ENCODE measurements around the gene RNF180. TPM values are rescaled to one million over a fixed set of nuclear protein-coding genes. Genes with fewer than 3 reads are reported as not detected.
"Not testable (repeated sequence)": the region's sequence is repeated elsewhere in the genome, so short reads cannot be mapped to it uniquely, and the experiment has no call there.

RNF180 gene
- total RNA-seq, 3 donors from 2014 or later: not detected

DNA sequence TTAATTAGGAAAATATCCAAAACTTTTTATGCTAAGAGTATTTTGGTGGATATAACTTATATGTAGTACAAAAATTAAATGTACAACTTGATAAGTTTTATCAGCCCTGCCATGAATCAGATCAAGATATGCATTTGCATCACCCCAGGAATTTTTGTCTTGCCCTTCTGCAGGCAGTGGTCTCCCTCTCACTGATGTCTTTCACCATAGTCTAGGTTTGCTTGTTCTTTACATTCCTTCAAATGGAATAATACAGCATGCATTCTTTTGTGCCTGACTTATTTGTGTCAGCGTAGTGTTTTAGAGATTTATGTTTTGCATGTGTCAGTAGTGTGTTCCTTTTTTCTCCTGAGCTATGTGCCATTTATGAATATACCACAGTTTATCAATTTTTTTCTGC is 36.4 kb downstream of the RNF180 start:
- H3K9me3 Mint-ChIP-seq: no peaks in the 10 kb centered on the region

DNA sequence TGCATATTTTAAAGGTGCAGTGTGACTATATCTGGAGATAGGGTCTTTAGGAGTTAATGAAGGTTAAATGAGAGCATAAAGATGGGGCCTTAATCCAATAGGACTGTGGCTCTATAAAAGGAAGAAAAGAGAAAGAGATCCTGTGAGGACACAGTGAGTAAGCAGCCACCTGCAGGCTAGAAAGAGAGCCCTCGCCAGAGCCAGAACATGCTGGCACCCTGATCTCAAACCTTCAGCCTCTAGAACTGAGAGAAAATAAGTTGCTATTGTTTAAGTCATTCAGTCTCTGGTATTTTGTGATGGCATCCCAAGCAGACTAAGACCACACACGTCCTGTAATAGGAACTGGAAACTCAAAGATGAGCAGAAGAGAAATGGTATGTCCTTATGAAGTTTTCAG is 41.0 kb downstream of the RNF180 start:
- no peaks in the 10 kb centered on the region for H3K4me1 Mint-ChIP-seq (ENCODE audit: low read depth)
- ATAC-seq (no peak), DNase-seq (no peak)
- no peaks in the 10 kb centered on the region for H3K36me3 Mint-ChIP-seq (ENCODE audit: insufficient read depth)
- peaks cover 2% of the 10 kb centered on the region for H3K27me3 Mint-ChIP-seq (ENCODE audit: low read depth)
- H3K4me3 Mint-ChIP-seq: no peak overlapping the region
- no peaks in the 10 kb centered on the region for H3K9me3 Mint-ChIP-seq

More for the DNA sequence above, 36.4 kb downstream of the RNF180 start:
- ATAC-seq: no peak
- Mint-ChIP-seq H3K36me3 (ENCODE audit: insufficient read depth) (no peaks in the 10 kb centered on the region), H3K4me3 (no peak overlapping the region), H3K4me1 (ENCODE audit: low read depth) (no peaks in the 10 kb centered on the region), H3K27me3 (ENCODE audit: low read depth) (peaks cover 2% of the 10 kb centered on the region)
- no peak for DNase-seq

DNA sequence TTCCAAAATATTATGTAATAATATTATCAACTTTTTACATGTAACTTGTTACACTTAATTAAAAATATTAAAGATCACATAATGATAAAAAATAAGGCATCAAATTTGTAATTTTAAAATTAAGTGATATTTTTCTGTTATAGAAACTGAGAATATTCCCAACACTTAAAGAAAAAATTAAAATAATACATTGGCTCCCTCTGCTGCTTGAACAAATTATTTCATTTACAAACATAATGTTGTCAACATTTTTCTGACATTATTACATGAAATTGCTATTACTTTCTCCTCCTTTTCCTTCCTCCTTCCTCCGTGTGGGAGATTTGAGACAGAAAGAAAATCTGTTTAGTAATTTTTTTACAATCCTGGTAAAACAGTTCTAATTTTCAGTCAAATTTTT is 42.3 kb downstream of the RNF180 start:
- H3K4me3 Mint-ChIP-seq: no peak overlapping the region
- H3K4me1 Mint-ChIP-seq (ENCODE audit: low read depth): no peaks in the 10 kb centered on the region
- H3K9me3 Mint-ChIP-seq: no peaks in the 10 kb centered on the region
- DNase-seq (no peak), ATAC-seq (no peak)
- H3K36me3 Mint-ChIP-seq (ENCODE audit: insufficient read depth): no peaks in the 10 kb centered on the region
- peaks cover 2% of the 10 kb centered on the region for H3K27me3 Mint-ChIP-seq (ENCODE audit: low read depth)

- DNase-seq (no peak), ATAC-seq (no peak)
- H3K36me3 Mint-ChIP-seq (ENCODE audit: insufficient read depth): no peaks in the 10 kb centered on the region
- no peaks in the 10 kb centered on the region for H3K9me3 Mint-ChIP-seq
- no peaks in the 10 kb centered on the region for H3K4me1 Mint-ChIP-seq (ENCODE audit: low read depth)
- no peak overlapping the region for H3K4me3 Mint-ChIP-seq
- peaks cover 2% of the 10 kb centered on the region for H3K27me3 Mint-ChIP-seq (ENCODE audit: low read depth)
Observed at GRCh38 chr5:64209353-64209752, 43.7 kb downstream of the RNF180 start.

- Mint-ChIP-seq H3K4me1 (ENCODE audit: low read depth) (no peaks in the 10 kb centered on the region), H3K27me3 (ENCODE audit: low read depth) (no peaks in the 10 kb centered on the region), H3K36me3 (ENCODE audit: insufficient read depth) (no peaks in the 10 kb centered on the region), H3K9me3 (no peaks in the 10 kb centered on the region), H3K4me3 (no peak overlapping the region)
- ATAC-seq (no peak), DNase-seq (no peak)
Observed at GRCh38 chr5:64210866-64211265, 45.2 kb downstream of the RNF180 start.

DNA sequence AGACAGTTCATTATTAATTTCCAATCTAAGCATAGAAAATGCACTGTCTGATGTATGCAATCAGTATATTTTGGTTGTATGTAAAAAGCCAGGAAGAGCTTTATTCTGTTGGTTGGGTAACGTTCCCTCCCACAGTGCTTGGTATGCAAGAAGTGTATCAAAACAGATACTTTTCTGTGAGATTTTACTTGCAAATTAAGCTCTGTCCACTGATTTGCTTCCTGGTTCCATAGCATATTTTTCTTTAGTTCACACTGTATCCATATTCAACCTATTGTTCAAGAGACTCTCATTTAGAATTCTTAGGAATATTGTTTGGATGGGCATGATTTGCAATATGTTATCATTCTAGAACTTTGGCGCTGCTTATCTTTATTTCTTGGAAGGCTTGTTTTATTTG is 47.4 kb downstream of the RNF180 start:
- no peaks in the 10 kb centered on the region for H3K9me3 Mint-ChIP-seq

GRCh38 chr5:64213531-64213930 is 47.9 kb downstream of the RNF180 start:
- Mint-ChIP-seq H3K36me3 (ENCODE audit: insufficient read depth) (no peaks in the 10 kb centered on the region), H3K4me3 (no peak overlapping the region), H3K4me1 (ENCODE audit: low read depth) (no peaks in the 10 kb centered on the region), H3K9me3 (no peaks in the 10 kb centered on the region), H3K27me3 (ENCODE audit: low read depth) (no peaks in the 10 kb centered on the region)
- ATAC-seq: no peak
- no peak for DNase-seq

More for the DNA sequence above, 47.4 kb downstream of the RNF180 start:
- Mint-ChIP-seq H3K36me3 (ENCODE audit: insufficient read depth) (no peaks in the 10 kb centered on the region), H3K4me1 (ENCODE audit: low read depth) (no peaks in the 10 kb centered on the region), H3K27me3 (ENCODE audit: low read depth) (no peaks in the 10 kb centered on the region), H3K4me3 (no peak overlapping the region)
- ATAC-seq (no peak), DNase-seq (no peak)

- Mint-ChIP-seq H3K4me1 (ENCODE audit: low read depth) (no peaks in the 10 kb centered on the region), H3K9me3 (no peaks in the 10 kb centered on the region), H3K36me3 (ENCODE audit: insufficient read depth) (no peaks in the 10 kb centered on the region), H3K27me3 (ENCODE audit: low read depth) (no peaks in the 10 kb centered on the region), H3K4me3 (no peak overlapping the region)
- ATAC-seq (no peak), DNase-seq (no peak)
Observed at GRCh38 chr5:64214132-64214531, 48.5 kb downstream of the RNF180 start.

DNA sequence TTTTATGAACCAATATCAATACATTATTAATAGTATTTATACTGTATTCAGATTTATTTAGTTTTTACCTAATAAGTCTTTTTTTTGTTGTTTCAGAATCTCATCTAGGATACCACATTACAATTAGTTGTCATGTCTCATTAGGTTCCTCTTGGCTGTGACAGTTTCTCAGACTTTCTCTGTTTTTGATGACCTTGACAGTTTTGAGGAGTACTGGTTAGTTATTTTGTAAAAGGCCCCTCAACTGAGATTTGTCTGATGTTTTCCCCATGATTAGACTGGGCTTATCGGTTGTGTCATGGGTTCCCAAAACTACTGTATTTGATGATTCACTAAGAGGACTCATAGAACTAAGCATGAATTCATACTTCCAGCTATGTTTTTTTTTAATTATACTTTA is 56.3 kb downstream of the RNF180 start:
- DNase-seq (no peak), ATAC-seq (no peak)
- no peaks in the 10 kb centered on the region for H3K36me3 Mint-ChIP-seq (ENCODE audit: insufficient read depth)
- no peaks in the 10 kb centered on the region for H3K27me3 Mint-ChIP-seq (ENCODE audit: low read depth)
- H3K4me1 Mint-ChIP-seq (ENCODE audit: low read depth): no peaks in the 10 kb centered on the region
- no peaks in the 10 kb centered on the region for H3K9me3 Mint-ChIP-seq
- H3K4me3 Mint-ChIP-seq: no peak overlapping the region

- not testable (repeated sequence) for H3K36me3 Mint-ChIP-seq (ENCODE audit: insufficient read depth); H3K4me3 Mint-ChIP-seq
Observed at GRCh38 chr5:64225286-64225981, 59.8 kb downstream of the RNF180 start.

DNA sequence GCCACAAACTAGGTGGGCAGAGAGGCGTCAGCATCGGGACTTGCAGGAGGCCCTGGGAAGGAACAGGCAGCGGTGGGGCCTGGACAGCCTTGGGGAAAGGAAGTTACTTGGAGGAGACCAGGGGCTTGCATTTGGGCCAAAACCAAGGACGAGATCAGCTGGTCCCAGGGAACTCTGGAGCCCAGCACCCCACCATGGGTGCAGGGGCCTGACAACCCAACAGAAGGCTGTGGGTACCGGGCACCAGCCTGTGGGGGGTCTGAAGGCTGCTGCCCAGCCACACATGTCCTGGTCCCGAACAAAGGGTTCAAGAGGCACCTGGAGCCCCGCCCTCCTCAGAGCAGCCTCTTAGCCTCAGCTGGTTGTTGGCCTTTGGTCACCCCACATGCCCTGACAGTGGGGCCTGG is 61.5 kb downstream of the RNF180 start:
- H3K27me3 Mint-ChIP-seq (ENCODE audit: low read depth); H3K36me3 Mint-ChIP-seq (ENCODE audit: insufficient read depth); DNase-seq; H3K9me3 Mint-ChIP-seq; H3K4me1 Mint-ChIP-seq (ENCODE audit: low read depth); H3K4me3 Mint-ChIP-seq; ATAC-seq: not testable (repeated sequence)

More at GRCh38 chr5:64225286-64225981, 59.8 kb downstream of the RNF180 start:
- not testable (repeated sequence) for DNase-seq; H3K27me3 Mint-ChIP-seq (ENCODE audit: low read depth); H3K9me3 Mint-ChIP-seq; ATAC-seq; H3K4me1 Mint-ChIP-seq (ENCODE audit: low read depth)

DNA sequence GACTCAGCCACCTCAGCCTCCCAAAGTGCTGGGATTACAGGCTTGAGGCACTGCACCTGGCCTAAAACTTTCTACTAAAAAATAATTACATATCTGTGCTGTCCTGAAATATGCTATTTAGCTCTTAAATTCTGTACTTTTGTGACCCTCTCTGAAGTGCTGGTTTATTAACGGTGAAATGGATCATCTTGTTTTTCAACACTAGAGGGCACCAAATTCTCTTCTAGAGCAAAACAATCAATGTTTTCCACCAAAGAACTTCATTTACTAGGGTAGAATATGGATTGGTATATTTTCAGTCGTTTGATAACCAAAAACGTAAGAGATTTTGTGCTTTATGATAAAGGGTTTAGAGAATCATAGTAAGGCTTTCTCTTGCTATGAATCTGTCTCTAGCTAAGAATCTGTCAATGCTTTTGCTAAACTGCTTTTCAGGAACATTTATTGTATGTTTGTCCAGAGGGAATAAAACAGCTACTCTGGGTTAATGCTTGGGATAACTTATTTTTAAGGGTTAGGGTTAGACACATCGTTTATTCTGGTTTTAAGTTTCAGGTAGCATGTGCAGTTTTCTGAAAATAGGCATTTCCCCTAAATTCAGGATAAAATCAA is 63.6 kb downstream of the RNF180 start:
- Mint-ChIP-seq H3K4me1 (ENCODE audit: low read depth) (no peaks in the 10 kb centered on the region), H3K27me3 (ENCODE audit: low read depth) (no peaks in the 10 kb centered on the region), H3K4me3 (no peak overlapping the region), H3K36me3 (ENCODE audit: insufficient read depth) (no peaks in the 10 kb centered on the region), H3K9me3 (no peaks in the 10 kb centered on the region)
- ATAC-seq: no peak
- DNase-seq: no peak

DNA sequence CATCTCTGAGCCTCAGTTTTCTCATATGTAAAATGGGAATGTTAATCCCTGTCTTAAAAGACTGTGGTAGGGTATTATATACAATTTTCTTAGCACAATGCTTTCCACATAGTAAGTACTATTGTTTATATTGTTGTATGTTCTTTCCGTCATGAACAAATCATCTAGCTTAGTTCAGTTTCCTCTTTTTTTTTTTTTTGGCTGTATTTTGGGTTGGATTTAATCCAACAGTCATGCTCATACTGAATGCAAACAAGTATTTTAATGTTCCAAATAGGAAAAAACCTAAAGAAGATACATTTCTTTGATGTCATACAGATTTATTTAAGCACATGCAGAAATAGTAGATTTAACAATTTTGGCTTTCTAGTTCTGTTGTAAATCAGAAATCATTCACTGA is 95.1 kb downstream of the RNF180 start:
- no peaks in the 10 kb centered on the region for H3K36me3 Mint-ChIP-seq (ENCODE audit: insufficient read depth)
- no peaks in the 10 kb centered on the region for H3K4me1 Mint-ChIP-seq (ENCODE audit: low read depth)
- H3K9me3 Mint-ChIP-seq: no peaks in the 10 kb centered on the region
- DNase-seq: no peak
- H3K27me3 Mint-ChIP-seq (ENCODE audit: low read depth): no peaks in the 10 kb centered on the region
- no peak overlapping the region for H3K4me3 Mint-ChIP-seq
- ATAC-seq: no peak

DNA sequence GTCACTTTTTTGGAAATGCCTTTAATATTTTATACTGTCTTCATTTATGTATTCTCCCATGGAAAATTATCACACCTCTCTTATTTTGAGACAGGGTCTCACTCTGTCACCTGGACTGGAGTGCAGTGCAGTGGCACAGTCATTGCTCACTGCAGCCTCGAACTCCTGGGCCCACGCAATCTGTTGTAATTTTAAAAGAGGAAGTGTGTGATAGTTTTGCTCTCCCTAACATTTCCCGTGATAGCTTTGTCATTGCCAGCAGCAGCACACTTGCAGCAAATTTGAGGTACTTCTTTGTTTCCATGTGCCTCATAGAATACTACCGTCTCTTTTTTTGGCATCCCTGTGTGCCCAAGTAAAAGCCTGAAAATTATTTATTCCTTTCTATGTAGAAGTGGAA is 103.5 kb downstream of the RNF180 start:
- H3K4me1 Mint-ChIP-seq (ENCODE audit: low read depth): no peaks in the 10 kb centered on the region
- no peak for DNase-seq
- H3K4me3 Mint-ChIP-seq: no peak overlapping the region
- H3K9me3 Mint-ChIP-seq: peaks cover 8% of the 10 kb centered on the region
- ATAC-seq: no peak
- no peaks in the 10 kb centered on the region for H3K27me3 Mint-ChIP-seq (ENCODE audit: low read depth)
- H3K36me3 Mint-ChIP-seq (ENCODE audit: insufficient read depth): no peaks in the 10 kb centered on the region

GRCh38 chr5:64273276-64273675 is 107.6 kb downstream of the RNF180 start:
- peaks cover 15% of the 10 kb centered on the region for H3K9me3 Mint-ChIP-seq
- no peaks in the 10 kb centered on the region for H3K36me3 Mint-ChIP-seq (ENCODE audit: insufficient read depth)
- no peak for DNase-seq
- H3K4me1 Mint-ChIP-seq (ENCODE audit: low read depth): no peaks in the 10 kb centered on the region
- H3K27me3 Mint-ChIP-seq (ENCODE audit: low read depth): no peaks in the 10 kb centered on the region
- ATAC-seq: no peak
- H3K4me3 Mint-ChIP-seq: no peak overlapping the region

All from activated T-cell treated with anti-CD3 and anti-CD28 coated beads, Interleukin-2, amount 50 U/mL, for 4 hours (primary cell).